Spleen (tissue), 7 donors: ENCODE results near the gene ALDH5A1.

Experiments
- POLR2A ChIP-seq, 3 donors: fragments of 450-650 bp; IDR thresholded peaks; one replicate each; pipeline ENCODE4 v1.5.1; 2017; ENCODE audit warnings: antibody characterized with exemption in 3 of 3, mild to moderate bottlenecking in 1 of 3
- POLR2AphosphoS5 ChIP-seq, 3 donors: sonication (generic); formaldehyde crosslinking; IDR thresholded peaks; one replicate each; pipeline ENCODE4 v1.5.1; 2017; ENCODE audit warnings: antibody characterized with exemption in 3 of 3
- TF ChIP-seq, protein P1 (sequence below), 11 experiments: fragments of 200-600 bp in 7 of 11; fragments of 450-650 bp in 4 of 11; sonication (generic) in 4 of 11; IDR thresholded peaks in 8 of 11; conservative IDR thresholded peaks in 3 of 11; 1 replicate in 7 of 11; 2 replicates in 4 of 11; pipeline versions ENCODE4 v1.4.0 to v1.8.0; 2016 to 2021; ENCODE audit warnings: antibody characterized with exemption in 11 of 11, inconsistent platforms in 4 of 11, mild to moderate bottlenecking in 1 of 11
- donor health status: DM: no; HTN: no; CAD: no; lungs with moderate emphysema.
- donor health status: DM: no; HTN: no; CAD: no.
- donor health status: DM: no; HTN: no; CAD: no.

GRCh38 chr6:24490948-24491347 lies 3.8 kb upstream of the ALDH5A1 start:
- TF ChIP-seq, protein P1, sequence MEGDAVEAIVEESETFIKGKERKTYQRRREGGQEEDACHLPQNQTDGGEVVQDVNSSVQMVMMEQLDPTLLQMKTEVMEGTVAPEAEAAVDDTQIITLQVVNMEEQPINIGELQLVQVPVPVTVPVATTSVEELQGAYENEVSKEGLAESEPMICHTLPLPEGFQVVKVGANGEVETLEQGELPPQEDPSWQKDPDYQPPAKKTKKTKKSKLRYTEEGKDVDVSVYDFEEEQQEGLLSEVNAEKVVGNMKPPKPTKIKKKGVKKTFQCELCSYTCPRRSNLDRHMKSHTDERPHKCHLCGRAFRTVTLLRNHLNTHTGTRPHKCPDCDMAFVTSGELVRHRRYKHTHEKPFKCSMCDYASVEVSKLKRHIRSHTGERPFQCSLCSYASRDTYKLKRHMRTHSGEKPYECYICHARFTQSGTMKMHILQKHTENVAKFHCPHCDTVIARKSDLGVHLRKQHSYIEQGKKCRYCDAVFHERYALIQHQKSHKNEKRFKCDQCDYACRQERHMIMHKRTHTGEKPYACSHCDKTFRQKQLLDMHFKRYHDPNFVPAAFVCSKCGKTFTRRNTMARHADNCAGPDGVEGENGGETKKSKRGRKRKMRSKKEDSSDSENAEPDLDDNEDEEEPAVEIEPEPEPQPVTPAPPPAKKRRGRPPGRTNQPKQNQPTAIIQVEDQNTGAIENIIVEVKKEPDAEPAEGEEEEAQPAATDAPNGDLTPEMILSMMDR (IDR thresholded peaks at IDR 0.05 in 8 of 11, conservative IDR thresholded peaks at IDR 0.05 in 3 of 11) = no peak
- TF ChIP-seq POLR2AphosphoS5 (IDR thresholded peaks at IDR 0.05) (no peak), POLR2A (IDR thresholded peaks at IDR 0.05) (no peak)
